ENCODE results near the gene TMEM183A. TPM values are rescaled to one million over a fixed set of nuclear protein-coding genes. Genes with fewer than 3 reads are reported as not detected.
A peak's percentile ranks its signal among the peaks of the same experiment; 100 is the strongest.

The TMEM183A gene
- total and polyA plus RNA-seq, 10 of the 15 experiments (the other 5 are each of a cell fraction or from before 2014, with no cell fraction given): 12.3 to 103 (median 66.3) TPM

DNA sequence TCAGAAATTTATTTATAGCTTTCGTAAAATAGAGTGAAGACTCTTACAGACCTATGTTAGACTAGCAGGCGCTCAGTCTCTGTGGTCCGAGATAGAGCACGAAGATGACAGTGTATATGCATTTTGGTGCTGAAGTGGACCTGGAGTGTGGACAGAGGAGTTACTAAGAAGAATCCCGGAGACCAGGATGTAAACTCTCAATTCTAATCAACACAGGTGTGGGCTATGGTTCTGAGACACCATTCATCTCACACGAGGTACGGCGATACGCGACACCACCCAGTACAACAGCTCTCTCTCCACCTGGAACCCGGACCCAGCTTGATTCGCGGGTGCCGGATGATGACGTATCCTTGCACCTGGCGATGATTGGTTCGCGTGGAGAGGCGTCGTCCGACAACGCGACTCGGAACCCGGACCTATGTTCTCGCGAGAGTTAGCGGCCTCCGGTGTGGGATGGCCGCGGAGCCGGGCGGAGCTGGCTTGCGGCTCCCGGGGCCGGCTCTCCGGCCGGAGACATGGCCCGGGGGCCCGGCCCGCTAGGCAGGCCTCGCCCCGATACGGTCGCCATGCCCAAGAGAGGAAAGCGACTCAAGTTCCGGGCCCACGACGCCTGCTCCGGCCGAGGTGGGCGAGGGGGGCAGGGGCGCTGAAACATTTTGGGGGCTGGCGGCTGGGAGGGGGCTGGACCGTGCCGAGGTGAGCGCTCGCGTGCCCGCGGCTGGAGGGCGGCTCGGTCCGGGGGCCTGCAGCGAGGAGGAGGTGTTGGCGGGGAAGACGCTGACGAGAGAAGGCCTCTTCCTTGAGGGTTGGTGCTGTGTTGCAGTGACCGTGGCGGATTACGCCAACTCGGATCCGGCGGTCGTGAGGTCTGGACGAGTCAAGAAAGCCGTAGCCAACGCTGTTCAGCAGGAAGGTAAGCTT lies at the start of gene TMEM183A (continued):
- TF ChIP-seq MTA2 (IDR thresholded peaks at IDR 0.05; ENCODE audit: low read depth) (no peak), FOXM1 (IDR thresholded peaks at IDR 0.05; ENCODE audit: low read depth, low read length) (peak; percentile 60; the same call in 1 of the 2 replicates), PML (IDR thresholded peaks at IDR 0.05; ENCODE audit: low read length) (peak; percentile 98), MTA3 (IDR thresholded peaks at IDR 0.05; ENCODE audit: borderline replicate concordance, low read length) (no peak), HSF1 (IDR thresholded peaks at IDR 0.05; ENCODE audit: low read depth, low read length) (no peak), EP300 (IDR thresholded peaks at IDR 0.05; ENCODE audit: borderline replicate concordance in 1 of 2, control insufficient read depth in 1 of 2, low read depth in 2 of 2, low read length in 2 of 2) (no peak), STAT1 (conservative IDR thresholded peaks at IDR 0.05) (0 out of 2 replicates have a peak, but pooled peaks have one; percentile 23), GATAD2B (conservative IDR thresholded peaks at IDR 0.05; ENCODE audit: low read depth) (peak; percentile 72; the same call in 1 of the 2 replicates), ZNF207 (IDR thresholded peaks at IDR 0.05; ENCODE audit: borderline replicate concordance) (0 out of 2 replicates have a peak, but pooled peaks have one; percentile 63), TCF7 (IDR thresholded peaks at IDR 0.05; ENCODE audit: borderline replicate concordance) (no peak), HDGF (IDR thresholded peaks at IDR 0.05) (no peak), JUND (IDR thresholded peaks at IDR 0.05; ENCODE audit: low read depth, low read length) (no peak), ZBED1 (IDR thresholded peaks at IDR 0.05; ENCODE audit: borderline replicate concordance) (peak; percentile 80), ZBTB33 (IDR thresholded peaks at IDR 0.05) (no peak), SIN3A (IDR thresholded peaks at IDR 0.05; ENCODE audit: low read depth, low read length) (peak; percentile 66), YBX1 (IDR thresholded peaks at IDR 0.05) (no peak), HCFC1 (IDR thresholded peaks at IDR 0.05; ENCODE audit: low read length) (peak; percentile 77), SMAD1 (IDR thresholded peaks at IDR 0.05; ENCODE audit: low read depth, partially characterized antibody) (peak; percentile 84), YY1 (IDR thresholded peaks at IDR 0.05; ENCODE audit: low read depth, low read length) (peak; percentile 89), HDAC2 (IDR thresholded peaks at IDR 0.05) (no peak)
- TF ChIP-seq, protein P1, sequence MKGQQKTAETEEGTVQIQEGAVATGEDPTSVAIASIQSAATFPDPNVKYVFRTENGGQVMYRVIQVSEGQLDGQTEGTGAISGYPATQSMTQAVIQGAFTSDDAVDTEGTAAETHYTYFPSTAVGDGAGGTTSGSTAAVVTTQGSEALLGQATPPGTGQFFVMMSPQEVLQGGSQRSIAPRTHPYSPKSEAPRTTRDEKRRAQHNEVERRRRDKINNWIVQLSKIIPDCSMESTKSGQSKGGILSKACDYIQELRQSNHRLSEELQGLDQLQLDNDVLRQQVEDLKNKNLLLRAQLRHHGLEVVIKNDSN (IDR thresholded peaks at IDR 0.05; ENCODE audit: borderline replicate concordance, extremely low read length, insufficient read depth, low read depth, low read length): no peak
- TF ChIP-seq, protein P2, sequence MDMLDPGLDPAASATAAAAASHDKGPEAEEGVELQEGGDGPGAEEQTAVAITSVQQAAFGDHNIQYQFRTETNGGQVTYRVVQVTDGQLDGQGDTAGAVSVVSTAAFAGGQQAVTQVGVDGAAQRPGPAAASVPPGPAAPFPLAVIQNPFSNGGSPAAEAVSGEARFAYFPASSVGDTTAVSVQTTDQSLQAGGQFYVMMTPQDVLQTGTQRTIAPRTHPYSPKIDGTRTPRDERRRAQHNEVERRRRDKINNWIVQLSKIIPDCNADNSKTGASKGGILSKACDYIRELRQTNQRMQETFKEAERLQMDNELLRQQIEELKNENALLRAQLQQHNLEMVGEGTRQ (IDR thresholded peaks at IDR 0.05; ENCODE audit: borderline replicate concordance, low read depth, low read length): no peak
- TF ChIP-seq, protein P3, sequence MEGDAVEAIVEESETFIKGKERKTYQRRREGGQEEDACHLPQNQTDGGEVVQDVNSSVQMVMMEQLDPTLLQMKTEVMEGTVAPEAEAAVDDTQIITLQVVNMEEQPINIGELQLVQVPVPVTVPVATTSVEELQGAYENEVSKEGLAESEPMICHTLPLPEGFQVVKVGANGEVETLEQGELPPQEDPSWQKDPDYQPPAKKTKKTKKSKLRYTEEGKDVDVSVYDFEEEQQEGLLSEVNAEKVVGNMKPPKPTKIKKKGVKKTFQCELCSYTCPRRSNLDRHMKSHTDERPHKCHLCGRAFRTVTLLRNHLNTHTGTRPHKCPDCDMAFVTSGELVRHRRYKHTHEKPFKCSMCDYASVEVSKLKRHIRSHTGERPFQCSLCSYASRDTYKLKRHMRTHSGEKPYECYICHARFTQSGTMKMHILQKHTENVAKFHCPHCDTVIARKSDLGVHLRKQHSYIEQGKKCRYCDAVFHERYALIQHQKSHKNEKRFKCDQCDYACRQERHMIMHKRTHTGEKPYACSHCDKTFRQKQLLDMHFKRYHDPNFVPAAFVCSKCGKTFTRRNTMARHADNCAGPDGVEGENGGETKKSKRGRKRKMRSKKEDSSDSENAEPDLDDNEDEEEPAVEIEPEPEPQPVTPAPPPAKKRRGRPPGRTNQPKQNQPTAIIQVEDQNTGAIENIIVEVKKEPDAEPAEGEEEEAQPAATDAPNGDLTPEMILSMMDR (IDR thresholded peaks at IDR 0.05 in 2 of 3, conservative IDR thresholded peaks at IDR 0.05 in 1 of 3; ENCODE audit: control insufficient read depth in 2 of 3, extremely low read depth in 1 of 3, insufficient read depth in 1 of 3, low read depth in 3 of 3, low read length in 3 of 3): no peak

All from GM12878 (cell line).